ENCODE results near the gene FBXO8.

The FBXO8 gene

DNA sequence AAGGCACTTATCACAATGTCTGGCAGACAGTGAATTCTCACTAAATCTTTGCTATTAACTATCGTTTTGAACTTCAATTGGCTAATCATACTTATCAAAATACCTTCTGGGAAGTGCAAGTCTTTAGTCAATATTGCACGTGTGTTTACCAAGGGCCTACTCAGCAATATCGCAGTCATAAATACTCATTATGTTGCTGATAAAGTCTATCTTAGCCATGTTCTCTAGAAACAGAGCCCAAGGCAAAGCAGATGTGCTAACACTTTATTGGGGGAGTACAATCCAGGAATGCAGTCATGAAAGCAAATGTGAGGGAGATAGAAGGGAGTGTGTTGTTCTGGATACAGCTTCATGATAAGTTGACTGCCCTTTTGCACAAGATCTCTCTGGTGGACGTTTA is 90.5 kb downstream of the FBXO8 start:
- H3K27ac ChIP-seq (ENCODE audit: low read depth, low read length): no peak overlapping the region
- TF ChIP-seq, protein P1, sequence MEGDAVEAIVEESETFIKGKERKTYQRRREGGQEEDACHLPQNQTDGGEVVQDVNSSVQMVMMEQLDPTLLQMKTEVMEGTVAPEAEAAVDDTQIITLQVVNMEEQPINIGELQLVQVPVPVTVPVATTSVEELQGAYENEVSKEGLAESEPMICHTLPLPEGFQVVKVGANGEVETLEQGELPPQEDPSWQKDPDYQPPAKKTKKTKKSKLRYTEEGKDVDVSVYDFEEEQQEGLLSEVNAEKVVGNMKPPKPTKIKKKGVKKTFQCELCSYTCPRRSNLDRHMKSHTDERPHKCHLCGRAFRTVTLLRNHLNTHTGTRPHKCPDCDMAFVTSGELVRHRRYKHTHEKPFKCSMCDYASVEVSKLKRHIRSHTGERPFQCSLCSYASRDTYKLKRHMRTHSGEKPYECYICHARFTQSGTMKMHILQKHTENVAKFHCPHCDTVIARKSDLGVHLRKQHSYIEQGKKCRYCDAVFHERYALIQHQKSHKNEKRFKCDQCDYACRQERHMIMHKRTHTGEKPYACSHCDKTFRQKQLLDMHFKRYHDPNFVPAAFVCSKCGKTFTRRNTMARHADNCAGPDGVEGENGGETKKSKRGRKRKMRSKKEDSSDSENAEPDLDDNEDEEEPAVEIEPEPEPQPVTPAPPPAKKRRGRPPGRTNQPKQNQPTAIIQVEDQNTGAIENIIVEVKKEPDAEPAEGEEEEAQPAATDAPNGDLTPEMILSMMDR (IDR thresholded peaks at IDR 0.05; ENCODE audit: low read depth, low read length, poor library complexity, severe bottlenecking): no peak
- no peak for TF ChIP-seq EZH2phosphoT487 (IDR thresholded peaks at IDR 0.05; ENCODE audit: borderline replicate concordance, low read length)

DNA sequence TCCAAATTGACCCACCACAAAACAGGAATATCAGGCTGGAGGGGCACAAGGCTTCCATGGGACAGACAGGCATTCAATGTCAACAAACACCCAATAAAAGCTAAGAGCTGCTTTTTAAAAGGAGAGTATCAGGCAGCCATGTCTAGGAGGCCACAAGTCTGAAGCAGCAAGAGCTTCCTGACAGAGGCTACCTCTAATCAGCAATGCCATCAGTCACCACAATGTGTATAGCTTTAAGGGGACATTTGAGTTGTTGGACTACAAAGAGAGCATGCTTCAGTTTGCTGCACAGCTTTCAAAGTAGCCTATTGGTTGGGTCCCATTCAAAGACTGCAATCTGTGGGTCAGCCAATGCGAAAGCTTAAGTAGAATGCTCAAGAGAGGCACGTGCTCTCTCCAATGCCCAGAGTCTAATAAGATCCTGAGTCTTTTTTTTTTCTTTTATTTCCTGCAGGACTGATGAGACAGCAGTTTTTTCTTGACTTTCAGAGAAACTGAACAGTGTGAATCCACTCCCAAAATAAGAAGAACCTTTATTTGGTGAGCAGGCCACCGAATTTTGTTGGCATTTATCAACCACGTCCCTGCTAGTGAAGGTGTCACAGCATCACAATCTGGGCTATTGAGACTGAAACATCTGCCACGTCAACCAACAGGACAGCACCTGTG is 92.5 kb downstream of the FBXO8 start:
- Histone ChIP-seq H3K4me2 (ENCODE audit: low read length) (no peak overlapping the region), H3K79me2 (ENCODE audit: control insufficient read depth, low read length) (no peaks in the 10 kb centered on the region), H3K27ac (ENCODE audit: low read depth, low read length) (no peak overlapping the region), H3K27me3 (ENCODE audit: control insufficient read depth, low read length) (peaks cover 3% of the 10 kb centered on the region; the same call in 1 of the 2 replicates), H3K4me1 (ENCODE audit: control insufficient read depth, low read length) (no peaks in the 10 kb centered on the region), H3K9me3 (ENCODE audit: control insufficient read depth, insufficient read depth, low read length) (no peaks in the 10 kb centered on the region), H3K9me2 (replicated peaks; ENCODE audit: control insufficient read depth, low read length) (no peaks in the 10 kb centered on the region), H3K36me3 (ENCODE audit: control insufficient read depth, low read length) (no peaks in the 10 kb centered on the region), H4K20me1 (ENCODE audit: control insufficient read depth, insufficient read depth, low read depth, low read length) (no peaks in the 10 kb centered on the region), H3K4me3 (ENCODE audit: low read length) (no peak overlapping the region), H3F3A (ENCODE audit: control insufficient read depth, insufficient read depth) (no peaks in the 10 kb centered on the region)
- TF ChIP-seq, protein P1 (IDR thresholded peaks at IDR 0.05; ENCODE audit: low read depth, low read length, poor library complexity, severe bottlenecking): no peak
- TF ChIP-seq EZH2phosphoT487 (IDR thresholded peaks at IDR 0.05; ENCODE audit: borderline replicate concordance, low read length): no peak

More for the DNA sequence above, 90.5 kb downstream of the FBXO8 start:
- H3K79me2 ChIP-seq (ENCODE audit: control insufficient read depth, low read length): no peaks in the 10 kb centered on the region
- H3K9me2 ChIP-seq (replicated peaks; ENCODE audit: control insufficient read depth, low read length): no peaks in the 10 kb centered on the region
- H3K4me2 ChIP-seq (ENCODE audit: low read length): no peak overlapping the region
- no peaks in the 10 kb centered on the region for H3K4me1 ChIP-seq (ENCODE audit: control insufficient read depth, low read length)
- no peak overlapping the region for H3K4me3 ChIP-seq (ENCODE audit: low read length)
- H3K36me3 ChIP-seq (ENCODE audit: control insufficient read depth, low read length): no peaks in the 10 kb centered on the region
- peaks cover 3% of the 10 kb centered on the region; the same call in 1 of the 2 replicates for H3K27me3 ChIP-seq (ENCODE audit: control insufficient read depth, low read length)
- H3K9me3 ChIP-seq (ENCODE audit: control insufficient read depth, insufficient read depth, low read length): no peaks in the 10 kb centered on the region
- no peaks in the 10 kb centered on the region for H3F3A ChIP-seq (ENCODE audit: control insufficient read depth, insufficient read depth)
- H4K20me1 ChIP-seq (ENCODE audit: control insufficient read depth, insufficient read depth, low read depth, low read length): no peaks in the 10 kb centered on the region

DNA sequence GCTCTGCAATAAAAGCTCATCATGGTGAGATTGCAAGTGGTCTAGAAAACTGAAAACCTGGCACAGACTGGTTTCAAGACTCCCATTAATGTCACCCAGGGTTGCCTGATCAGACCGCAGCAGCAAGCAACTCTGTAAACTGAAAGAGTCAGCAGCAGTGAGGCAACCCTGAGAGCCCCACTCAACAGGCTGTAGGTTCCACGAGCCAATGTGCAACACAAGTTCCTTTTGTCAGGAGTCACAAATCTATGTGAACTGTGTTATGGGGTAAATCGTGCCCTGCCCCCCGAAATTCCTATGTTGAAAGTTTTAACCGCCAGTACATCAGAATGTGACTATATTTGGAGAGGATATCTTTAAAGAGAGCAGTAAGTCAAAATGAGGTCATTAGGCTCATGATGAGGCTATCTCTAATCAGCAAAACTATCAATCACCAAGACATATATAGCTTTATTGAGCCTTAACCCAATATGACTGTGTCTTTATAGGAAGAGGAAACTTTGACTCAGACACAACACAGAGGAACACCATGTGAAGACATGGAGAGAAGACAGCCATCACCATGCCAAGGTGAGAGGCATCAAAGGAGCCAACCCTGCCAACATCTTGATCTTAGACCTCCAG is 94.0 kb downstream of the FBXO8 start:
- Histone ChIP-seq H3K9me3 (ENCODE audit: control insufficient read depth, insufficient read depth, low read length) (no peaks in the 10 kb centered on the region), H3F3A (ENCODE audit: control insufficient read depth, insufficient read depth) (no peaks in the 10 kb centered on the region), H3K27ac (ENCODE audit: low read depth, low read length) (no peak overlapping the region), H3K79me2 (ENCODE audit: control insufficient read depth, low read length) (no peaks in the 10 kb centered on the region), H4K20me1 (ENCODE audit: control insufficient read depth, insufficient read depth, low read depth, low read length) (no peaks in the 10 kb centered on the region), H3K9me2 (replicated peaks; ENCODE audit: control insufficient read depth, low read length) (no peaks in the 10 kb centered on the region), H3K4me2 (ENCODE audit: low read length) (no peak overlapping the region), H3K4me3 (ENCODE audit: low read length) (no peak overlapping the region), H3K27me3 (ENCODE audit: control insufficient read depth, low read length) (peaks cover under 1% of the 10 kb centered on the region; the same call in 1 of the 2 replicates), H3K36me3 (ENCODE audit: control insufficient read depth, low read length) (no peaks in the 10 kb centered on the region), H3K4me1 (ENCODE audit: control insufficient read depth, low read length) (no peaks in the 10 kb centered on the region)
- TF ChIP-seq, protein P1 (IDR thresholded peaks at IDR 0.05; ENCODE audit: low read depth, low read length, poor library complexity, severe bottlenecking): no peak
- TF ChIP-seq EZH2phosphoT487 (IDR thresholded peaks at IDR 0.05; ENCODE audit: borderline replicate concordance, low read length): no peak
